IPS-18a (cell line): Measurements from ENCODE around the gene KBTBD3.
"Not testable (repeated sequence)": the region's sequence is repeated elsewhere in the genome, so short reads cannot be mapped to it uniquely, and the experiment has no call there.

Experiments used
- H3K27ac ChIP-seq: one replicate; pipeline ENCODE4 v1.5.1; 2013; ENCODE audit warnings: low read length
- H3K27me3 ChIP-seq: one replicate; pipeline ENCODE4 v1.6.1; 2013; ENCODE audit warnings: mild to moderate bottlenecking, low read length; ENCODE audit not compliant: control insufficient read depth, insufficient read depth
- H3K36me3 ChIP-seq: one replicate; pipeline ENCODE4 v1.6.1; 2013; ENCODE audit warnings: low read depth, low read length; ENCODE audit not compliant: control insufficient read depth
- H3K4me1 ChIP-seq: one replicate; pipeline ENCODE4 v1.6.1; 2013; ENCODE audit warnings: low read depth, low read length; ENCODE audit not compliant: control insufficient read depth
- H3K4me3 ChIP-seq: one replicate; pipeline ENCODE4 v1.5.1; 2013; ENCODE audit warnings: low read length
- H3K9ac ChIP-seq: one replicate; pipeline ENCODE4 v1.6.1; 2013; ENCODE audit warnings: mild to moderate bottlenecking, low read length, moderate library complexity
- H3K9me3 ChIP-seq: one replicate; pipeline ENCODE4 v1.6.1; 2013; ENCODE audit warnings: low read depth, low read length; ENCODE audit not compliant: control insufficient read depth

The KBTBD3 gene

GRCh38 chr11:106017093-106017492 is 60.1 kb downstream of the KBTBD3 start:
- H3K27me3 ChIP-seq: no peaks in the 10 kb centered on the region
- no peak overlapping the region for H3K27ac ChIP-seq
- no peaks in the 10 kb centered on the region for H3K9me3 ChIP-seq
- no peak overlapping the region for H3K9ac ChIP-seq
- peaks cover 9% of the 10 kb centered on the region for H3K4me1 ChIP-seq
- no peak overlapping the region for H3K4me3 ChIP-seq
- no peaks in the 10 kb centered on the region for H3K36me3 ChIP-seq

GRCh38 chr11:106015066-106015465 is 62.1 kb downstream of the KBTBD3 start:
- H3K9ac ChIP-seq: no peak overlapping the region
- H3K27ac ChIP-seq: no peak overlapping the region
- H3K27me3 ChIP-seq: no peaks in the 10 kb centered on the region
- peaks cover 10% of the 10 kb centered on the region for H3K36me3 ChIP-seq
- H3K9me3 ChIP-seq: no peaks in the 10 kb centered on the region
- no peaks in the 10 kb centered on the region for H3K4me1 ChIP-seq
- H3K4me3 ChIP-seq: no peak overlapping the region

GRCh38 chr11:106014620-106015019 is 62.5 kb downstream of the KBTBD3 start:
- peaks cover 14% of the 10 kb centered on the region for H3K36me3 ChIP-seq
- no peak overlapping the region for H3K4me3 ChIP-seq
- no peaks in the 10 kb centered on the region for H3K4me1 ChIP-seq

GRCh38 chr11:106014035-106014434 is 63.1 kb downstream of the KBTBD3 start:
- no peaks in the 10 kb centered on the region for H3K4me1 ChIP-seq
- H3K27ac ChIP-seq: no peak overlapping the region
- H3K36me3 ChIP-seq: peaks cover 20% of the 10 kb centered on the region
- H3K27me3 ChIP-seq: no peaks in the 10 kb centered on the region
- H3K9ac ChIP-seq: no peak overlapping the region
- H3K9me3 ChIP-seq: no peaks in the 10 kb centered on the region
- H3K4me3 ChIP-seq: no peak overlapping the region

More at GRCh38 chr11:106014620-106015019, 62.5 kb downstream of the KBTBD3 start:
- H3K9ac ChIP-seq: no peak overlapping the region
- no peaks in the 10 kb centered on the region for H3K27me3 ChIP-seq
- H3K9me3 ChIP-seq: no peaks in the 10 kb centered on the region
- H3K27ac ChIP-seq: no peak overlapping the region

GRCh38 chr11:106012744-106013143 is 64.4 kb downstream of the KBTBD3 start:
- Histone ChIP-seq H3K4me3 (no peak overlapping the region), H3K27ac (no peak overlapping the region), H3K9ac (no peak overlapping the region), H3K36me3 (peaks cover 32% of the 10 kb centered on the region), H3K9me3 (no peaks in the 10 kb centered on the region), H3K4me1 (no peaks in the 10 kb centered on the region), H3K27me3 (no peaks in the 10 kb centered on the region)

GRCh38 chr11:106011481-106011880 is 65.7 kb downstream of the KBTBD3 start:
- Histone ChIP-seq H3K27ac (no peak overlapping the region), H3K27me3 (no peaks in the 10 kb centered on the region), H3K9me3 (no peaks in the 10 kb centered on the region), H3K4me1 (no peaks in the 10 kb centered on the region), H3K36me3 (peaks cover 40% of the 10 kb centered on the region), H3K9ac (no peak overlapping the region), H3K4me3 (no peak overlapping the region)

- H3K4me3 ChIP-seq, H3K9me3 ChIP-seq, H3K9ac ChIP-seq, H3K27ac ChIP-seq, H3K27me3 ChIP-seq, H3K4me1 ChIP-seq: not testable (repeated sequence)
- peaks cover 15% of the 10 kb centered on the region for H3K36me3 ChIP-seq
Measured at GRCh38 chr11:106003094-106003493, 74.1 kb downstream of the KBTBD3 start.

GRCh38 chr11:106001304-106002012 is 75.7 kb downstream of the KBTBD3 start:
- H3K9ac ChIP-seq: no peak overlapping the region
- peaks cover 3% of the 10 kb centered on the region for H3K36me3 ChIP-seq
- H3K4me1 ChIP-seq: no peaks in the 10 kb centered on the region
- H3K9me3 ChIP-seq: no peaks in the 10 kb centered on the region
- no peak overlapping the region for H3K4me3 ChIP-seq
- H3K27me3 ChIP-seq: no peaks in the 10 kb centered on the region
- no peak overlapping the region for H3K27ac ChIP-seq
